Calu3 (cell line): ENCODE data around the gene GPR68. TPM values are rescaled to one million over a fixed set of nuclear protein-coding genes. Genes with fewer than 3 reads are reported as not detected.

ENCODE experiments used
- BruUV-seq: library from RNA; stranded (reverse); fragments of 400-500 nt; replicated peaks from 2 replicates; lab custom pipeline; 2021; lab: Mats Ljungman, UMichigan
- CTCF ChIA-PET: fragments of 300-600 bp; sonication (Branson Sonifier 250); formaldehyde crosslinking; loops from one replicate; lab custom pipeline; 2022; ENCODE audit warnings: antibody characterized with exemption; lab: Charles Lee
- DNase-seq: peaks from one replicate; pipeline ENCODE4 v3.0.0; 2022
- H3K27ac Mint-ChIP-seq: one replicate; pipeline ENCODE4 v1.8.0; 2022; ENCODE audit warnings: mixed read lengths; ENCODE audit not compliant: unreplicated experiment
- H3K27me3 Mint-ChIP-seq: one replicate; pipeline ENCODE4 v1.8.0; 2022; ENCODE audit warnings: mixed read lengths; ENCODE audit not compliant: unreplicated experiment
- H3K36me3 Mint-ChIP-seq: one replicate; pipeline ENCODE4 v1.8.0; 2022; ENCODE audit warnings: mild to moderate bottlenecking, moderate library complexity, mixed read lengths; ENCODE audit not compliant: insufficient read depth, unreplicated experiment
- H3K4me1 Mint-ChIP-seq: one replicate; pipeline ENCODE4 v1.8.0; 2022; ENCODE audit warnings: mild to moderate bottlenecking, low read depth, mixed read lengths; ENCODE audit not compliant: unreplicated experiment
- H3K4me3 Mint-ChIP-seq: one replicate; pipeline ENCODE4 v1.8.0; 2022; ENCODE audit warnings: mild to moderate bottlenecking, low read depth, moderate library complexity, mixed read lengths; ENCODE audit not compliant: unreplicated experiment
- H3K9me3 Mint-ChIP-seq: one replicate; pipeline ENCODE4 v1.8.0; 2022; ENCODE audit warnings: low read depth, mixed read lengths; ENCODE audit not compliant: unreplicated experiment
- intact Hi-C: fragments of 100-400 bp; cut with micrococcal nuclease; formaldehyde crosslinking; loops from one replicate; pipeline ENCODE4 v1.10.0; 2022; ENCODE audit not compliant: unreplicated experiment
- total RNA-seq: library from RNA; stranded (reverse); gene quantifications from 2 replicates; pipeline ENCODE4 v1.2.3, GENCODE V29; 2022
- TF ChIP-seq, protein P1 (sequence below): fragments of 200-600 bp; IDR thresholded peaks from one replicate; pipeline ENCODE4 v1.8.0; 2022; ENCODE audit warnings: antibody characterized with exemption; ENCODE audit not compliant: unreplicated experiment

GPR68 gene
- total RNA-seq, 1 experiment from 2014 or later, result not detected

DNA sequence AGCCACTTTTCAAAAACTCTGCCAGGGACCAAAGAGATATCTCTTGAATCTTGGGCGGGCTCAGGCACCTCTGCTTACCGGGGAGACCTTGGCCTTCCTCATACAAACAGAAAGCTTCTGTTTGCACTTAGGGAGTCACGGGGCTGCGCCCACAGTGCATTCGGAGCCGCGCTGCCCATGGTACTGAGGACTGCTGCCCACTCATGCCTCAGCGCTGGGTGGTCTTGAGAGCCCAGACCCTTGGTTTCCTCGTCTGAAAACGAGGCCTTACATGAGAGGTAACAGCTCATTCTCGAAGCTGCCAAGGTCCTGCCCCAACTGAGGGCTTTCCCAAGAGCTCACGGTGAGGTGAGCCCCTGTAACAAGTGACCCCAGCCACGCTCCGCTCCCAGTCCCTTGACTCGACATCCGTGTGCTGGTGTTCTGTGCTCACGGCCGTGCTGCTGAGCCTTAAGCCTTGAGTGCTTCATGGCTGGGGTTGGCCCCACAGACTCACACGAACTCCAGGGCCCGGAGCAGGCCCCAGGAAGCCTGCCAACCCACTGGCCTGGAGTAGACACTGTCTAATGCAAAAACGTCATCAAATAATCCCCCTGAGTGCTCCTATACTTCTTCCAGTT lies 47.4 kb upstream of the GPR68 start:
- H3K27ac Mint-ChIP-seq, result no peak overlapping the region
- H3K4me3 Mint-ChIP-seq, result no peak overlapping the region
- no peak for DNase-seq
- peaks cover 23% of the 10 kb centered on the region for H3K36me3 Mint-ChIP-seq
- CTCF ChIA-PET, result no interaction called here
- no TSS peak for BruUV-seq
- TF ChIP-seq, protein P1, sequence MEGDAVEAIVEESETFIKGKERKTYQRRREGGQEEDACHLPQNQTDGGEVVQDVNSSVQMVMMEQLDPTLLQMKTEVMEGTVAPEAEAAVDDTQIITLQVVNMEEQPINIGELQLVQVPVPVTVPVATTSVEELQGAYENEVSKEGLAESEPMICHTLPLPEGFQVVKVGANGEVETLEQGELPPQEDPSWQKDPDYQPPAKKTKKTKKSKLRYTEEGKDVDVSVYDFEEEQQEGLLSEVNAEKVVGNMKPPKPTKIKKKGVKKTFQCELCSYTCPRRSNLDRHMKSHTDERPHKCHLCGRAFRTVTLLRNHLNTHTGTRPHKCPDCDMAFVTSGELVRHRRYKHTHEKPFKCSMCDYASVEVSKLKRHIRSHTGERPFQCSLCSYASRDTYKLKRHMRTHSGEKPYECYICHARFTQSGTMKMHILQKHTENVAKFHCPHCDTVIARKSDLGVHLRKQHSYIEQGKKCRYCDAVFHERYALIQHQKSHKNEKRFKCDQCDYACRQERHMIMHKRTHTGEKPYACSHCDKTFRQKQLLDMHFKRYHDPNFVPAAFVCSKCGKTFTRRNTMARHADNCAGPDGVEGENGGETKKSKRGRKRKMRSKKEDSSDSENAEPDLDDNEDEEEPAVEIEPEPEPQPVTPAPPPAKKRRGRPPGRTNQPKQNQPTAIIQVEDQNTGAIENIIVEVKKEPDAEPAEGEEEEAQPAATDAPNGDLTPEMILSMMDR, result no peak
- intact Hi-C loops, result no loop called here
- no peaks in the 10 kb centered on the region for H3K9me3 Mint-ChIP-seq
- no peaks in the 10 kb centered on the region for H3K4me1 Mint-ChIP-seq
- H3K27me3 Mint-ChIP-seq, result no peaks in the 10 kb centered on the region

DNA sequence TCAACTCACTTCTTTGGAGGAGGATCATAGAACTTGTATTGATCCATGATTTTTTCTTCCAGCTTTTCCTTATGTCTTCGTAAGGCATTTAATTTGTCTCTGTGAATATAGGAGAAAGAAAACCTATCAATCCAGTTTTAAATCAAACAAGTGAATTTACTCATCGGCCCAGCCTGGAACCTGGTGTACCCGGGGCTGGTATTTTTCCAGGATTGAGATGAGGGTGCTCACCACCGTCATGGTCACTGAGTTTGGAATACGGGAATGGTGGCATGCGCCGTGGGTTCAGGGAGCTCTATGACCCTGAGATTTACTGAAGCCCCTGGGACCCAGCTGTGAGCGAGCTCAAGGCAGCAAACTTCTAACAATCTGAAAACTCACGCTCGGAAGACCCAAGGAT lies 46.5 kb upstream of the GPR68 start:
- no peaks in the 10 kb centered on the region for H3K4me1 Mint-ChIP-seq
- CTCF ChIA-PET, result no interaction called here
- H3K27ac Mint-ChIP-seq, result no peak overlapping the region
- H3K9me3 Mint-ChIP-seq, result no peaks in the 10 kb centered on the region
- intact Hi-C loops, result no loop called here
- no peaks in the 10 kb centered on the region for H3K27me3 Mint-ChIP-seq
- H3K4me3 Mint-ChIP-seq, result no peak overlapping the region
- DNase-seq, result no peak
- BruUV-seq, result no TSS peak
- H3K36me3 Mint-ChIP-seq, result peaks cover 19% of the 10 kb centered on the region
- TF ChIP-seq, protein P1, result no peak

DNA sequence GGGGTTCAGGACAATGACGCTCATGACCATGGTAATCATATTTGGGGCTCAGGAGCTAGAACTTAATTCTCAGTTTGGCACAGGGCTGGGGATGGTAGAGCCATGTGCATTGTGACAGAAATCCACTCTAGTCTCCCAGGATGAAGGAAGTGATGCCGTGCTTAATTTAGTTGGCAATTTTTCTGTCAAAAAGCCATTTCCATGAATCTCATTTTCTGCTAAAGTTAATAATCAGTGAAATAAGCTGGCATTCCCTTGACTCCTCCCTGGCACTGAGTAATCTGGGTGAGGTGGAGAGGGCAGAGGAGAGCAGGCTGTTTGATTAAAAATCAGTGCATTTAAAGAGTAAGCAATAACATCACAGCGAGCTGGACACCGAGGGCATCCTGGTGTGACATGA lies 45.0 kb upstream of the GPR68 start:
- Mint-ChIP-seq H3K4me1 (no peaks in the 10 kb centered on the region), H3K4me3 (no peak overlapping the region), H3K36me3 (peaks cover 25% of the 10 kb centered on the region), H3K27ac (no peak overlapping the region), H3K27me3 (no peaks in the 10 kb centered on the region), H3K9me3 (no peaks in the 10 kb centered on the region)
- intact Hi-C loops, result loop anchor here (2.0 kb wide), 1 partner anchor 75 kb away; no protein-coding TSS in a partner anchor
- TF ChIP-seq, protein P1, result no peak
- DNase-seq, result no peak
- BruUV-seq, result no TSS peak
- CTCF ChIA-PET, result interaction anchor here (0.6 kb wide), 1 partner anchor 1834 kb away, joined by 3 read pairs; no protein-coding TSS in a partner anchor

DNA sequence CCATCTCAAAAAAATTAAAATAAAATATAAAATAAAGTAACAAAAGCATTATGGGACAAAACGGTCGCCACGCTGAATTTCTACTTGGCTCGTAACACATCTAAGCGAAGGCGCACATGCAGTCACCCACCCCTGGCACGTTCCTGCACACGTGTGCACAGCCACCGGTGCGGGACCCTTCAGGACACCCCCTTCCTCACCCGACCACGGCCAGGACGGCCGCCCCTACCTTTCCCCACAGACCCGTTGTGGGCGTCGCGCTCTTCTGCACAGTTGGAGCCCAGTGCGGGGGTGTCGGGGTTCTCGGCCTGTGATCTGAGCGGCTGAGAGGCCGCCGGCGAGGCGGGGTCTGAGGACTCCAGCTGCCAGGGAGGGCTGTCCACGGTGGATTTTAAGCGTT lies 44.4 kb upstream of the GPR68 start:
- TF ChIP-seq, protein P1, result no peak
- no TSS peak for BruUV-seq
- CTCF ChIA-PET, result interaction anchor here (0.6 kb wide), 1 partner anchor 1834 kb away, joined by 3 read pairs; no protein-coding TSS in a partner anchor
- no peaks in the 10 kb centered on the region for H3K27me3 Mint-ChIP-seq
- H3K9me3 Mint-ChIP-seq, result no peaks in the 10 kb centered on the region
- no peak overlapping the region for H3K27ac Mint-ChIP-seq
- intact Hi-C loops, result loop anchor here (2.0 kb wide), 1 partner anchor 74 kb away; no protein-coding TSS in a partner anchor
- no peaks in the 10 kb centered on the region for H3K4me1 Mint-ChIP-seq
- H3K4me3 Mint-ChIP-seq, result no peak overlapping the region
- peaks cover 25% of the 10 kb centered on the region for H3K36me3 Mint-ChIP-seq
- no peak for DNase-seq
